Tibial nerve (tissue), 3 donors: ENCODE results near the gene LRRC47.

Source experiments
- POLR2A ChIP-seq, 2 donors: fragments of 450-650 bp; IDR thresholded peaks; one replicate each; pipeline ENCODE4 v1.6.1; 2017; ENCODE audit warnings: antibody characterized with exemption in 2 of 2, mild to moderate bottlenecking in 2 of 2, moderate library complexity in 2 of 2
- TF ChIP-seq, protein P1 (sequence below), 5 experiments: fragments of 200-600 bp in 3 of 5; fragments of 450-650 bp in 2 of 5; sonication (generic) in 3 of 5; IDR thresholded peaks; one replicate each; pipeline ENCODE4 v1.5.1; 2016 to 2019; ENCODE audit warnings: antibody characterized with exemption in 5 of 5, mild to moderate bottlenecking in 3 of 5, moderate library complexity in 2 of 5

GRCh38 chr1:3734602-3735001, 61.7 kb downstream of the LRRC47 start:
- TF ChIP-seq, protein P1, sequence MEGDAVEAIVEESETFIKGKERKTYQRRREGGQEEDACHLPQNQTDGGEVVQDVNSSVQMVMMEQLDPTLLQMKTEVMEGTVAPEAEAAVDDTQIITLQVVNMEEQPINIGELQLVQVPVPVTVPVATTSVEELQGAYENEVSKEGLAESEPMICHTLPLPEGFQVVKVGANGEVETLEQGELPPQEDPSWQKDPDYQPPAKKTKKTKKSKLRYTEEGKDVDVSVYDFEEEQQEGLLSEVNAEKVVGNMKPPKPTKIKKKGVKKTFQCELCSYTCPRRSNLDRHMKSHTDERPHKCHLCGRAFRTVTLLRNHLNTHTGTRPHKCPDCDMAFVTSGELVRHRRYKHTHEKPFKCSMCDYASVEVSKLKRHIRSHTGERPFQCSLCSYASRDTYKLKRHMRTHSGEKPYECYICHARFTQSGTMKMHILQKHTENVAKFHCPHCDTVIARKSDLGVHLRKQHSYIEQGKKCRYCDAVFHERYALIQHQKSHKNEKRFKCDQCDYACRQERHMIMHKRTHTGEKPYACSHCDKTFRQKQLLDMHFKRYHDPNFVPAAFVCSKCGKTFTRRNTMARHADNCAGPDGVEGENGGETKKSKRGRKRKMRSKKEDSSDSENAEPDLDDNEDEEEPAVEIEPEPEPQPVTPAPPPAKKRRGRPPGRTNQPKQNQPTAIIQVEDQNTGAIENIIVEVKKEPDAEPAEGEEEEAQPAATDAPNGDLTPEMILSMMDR (IDR thresholded peaks at IDR 0.05) = no peak
- no peak for TF ChIP-seq POLR2A (IDR thresholded peaks at IDR 0.05)
